Right hindlimb (tissue), 1 donor: ENCODE results near the gene ZDHHC7.
"Not testable (repeated sequence)": the region's sequence is repeated elsewhere in the genome, so short reads cannot be mapped to it uniquely, and the experiment has no call there.

Experiments used
- DNase-seq: peaks from one replicate; pipeline ENCODE4 v3.0.0-alpha.2; 2018

The ZDHHC7 gene

GRCh38 chr16:84960942-84961341 is 50.4 kb downstream of the ZDHHC7 start:
- DNase-seq = no peak

GRCh38 chr16:84959784-84960417 is 51.4 kb downstream of the ZDHHC7 start:
- DNase-seq = no peak

- no peak for DNase-seq
Observed at GRCh38 chr16:84959045-84959576, 52.2 kb downstream of the ZDHHC7 start.

GRCh38 chr16:84957792-84958191 is 53.5 kb downstream of the ZDHHC7 start:
- DNase-seq = no peak

- no peak for DNase-seq
Observed at GRCh38 chr16:84957192-84957591, 54.1 kb downstream of the ZDHHC7 start.

- no peak for DNase-seq
Observed at GRCh38 chr16:84955427-84955826, 55.9 kb downstream of the ZDHHC7 start.

GRCh38 chr16:84953190-84953746 is 58.1 kb downstream of the ZDHHC7 start:
- DNase-seq = no peak

GRCh38 chr16:84952335-84953189 is 58.8 kb downstream of the ZDHHC7 start:
- peak; percentile 80 for DNase-seq

- no peak for DNase-seq
Observed at GRCh38 chr16:84950906-84951305, 60.4 kb downstream of the ZDHHC7 start.

- no peak for DNase-seq
Observed at GRCh38 chr16:84949772-84950436, 61.4 kb downstream of the ZDHHC7 start.

GRCh38 chr16:84948851-84949610 is 62.3 kb downstream of the ZDHHC7 start:
- DNase-seq = no peak

GRCh38 chr16:84947996-84948850 is 63.1 kb downstream of the ZDHHC7 start:
- no peak for DNase-seq

- DNase-seq = no peak
Observed at GRCh38 chr16:84947022-84947421, 64.3 kb downstream of the ZDHHC7 start.

- no peak for DNase-seq
Observed at GRCh38 chr16:84943620-84944019, 67.7 kb downstream of the ZDHHC7 start.

GRCh38 chr16:84942786-84943185 is 68.5 kb downstream of the ZDHHC7 start:
- no peak for DNase-seq

GRCh38 chr16:84941921-84942320 is 69.4 kb downstream of the ZDHHC7 start:
- DNase-seq = no peak

GRCh38 chr16:84940670-84941551 is 70.4 kb downstream of the ZDHHC7 start:
- DNase-seq = no peak

GRCh38 chr16:84938616-84939015 is 72.7 kb downstream of the ZDHHC7 start:
- DNase-seq = not testable (repeated sequence)

- DNase-seq = no peak
Observed at GRCh38 chr16:84937196-84938005, 73.9 kb downstream of the ZDHHC7 start.
